ENCODE measurements around the gene DDX39A. TPM values are rescaled to one million over a fixed set of nuclear protein-coding genes. Genes with fewer than 3 reads are reported as not detected.

Gene DDX39A
- total RNA-seq, 1 donor from 2014 or later = 81.8 TPM

- intact Hi-C loops (cut with DNase I) = no loop called here
- H3K27me3 ChIP-seq = no peaks in the 10 kb centered on the region
- H3K27ac ChIP-seq = no peak overlapping the region
- no peak for DNase-seq (ENCODE audit: extremely low spot score in 2 of 2)
- no peaks in the 10 kb centered on the region for H3K9me3 ChIP-seq
- TF ChIP-seq POLR2A (IDR thresholded peaks at IDR 0.05) (no peak), POLR2AphosphoS5 (IDR thresholded peaks at IDR 0.05; ENCODE audit: insufficient read depth in 1 of 2, low read depth in 1 of 2) (no peak), CTCF (IDR thresholded peaks at IDR 0.05) (no peak)
- no peaks in the 10 kb centered on the region for H3K4me1 ChIP-seq
- no peak overlapping the region for H3K4me3 ChIP-seq
- peaks cover 0 to 75% of the 10 kb centered on the region in 2 donors for H3K36me3 ChIP-seq
Measured at GRCh38 chr19:14449321-14449720, 30.2 kb upstream of the DDX39A start.

- intact Hi-C loops (cut with DNase I) = no loop called here
- TF ChIP-seq POLR2A (IDR thresholded peaks at IDR 0.05) (no peak), POLR2AphosphoS5 (IDR thresholded peaks at IDR 0.05; ENCODE audit: insufficient read depth in 1 of 2, low read depth in 1 of 2) (no peak), CTCF (IDR thresholded peaks at IDR 0.05) (no peak)
- Histone ChIP-seq H3K4me3 (no peak overlapping the region), H3K36me3 (peaks cover 3 to 82% of the 10 kb centered on the region in 2 donors), H3K9me3 (no peaks in the 10 kb centered on the region), H3K27ac (no peak overlapping the region), H3K4me1 (no peaks in the 10 kb centered on the region), H3K27me3 (no peaks in the 10 kb centered on the region)
- DNase-seq (ENCODE audit: extremely low spot score in 2 of 2) = no peak
Measured at GRCh38 chr19:14446336-14447036, 27.3 kb upstream of the DDX39A start.

- Histone ChIP-seq H3K36me3 (peaks cover 3 to 66% of the 10 kb centered on the region in 2 donors), H3K27ac (no peak overlapping the region), H3K4me3 (no peak overlapping the region), H3K9me3 (no peaks in the 10 kb centered on the region), H3K27me3 (no peaks in the 10 kb centered on the region), H3K4me1 (peaks cover 9% of the 10 kb centered on the region)
- intact Hi-C loops (cut with DNase I) = no loop called here
- DNase-seq (ENCODE audit: extremely low spot score in 2 of 2) = no peak
- TF ChIP-seq POLR2A (IDR thresholded peaks at IDR 0.05) (no peak), POLR2AphosphoS5 (IDR thresholded peaks at IDR 0.05; ENCODE audit: insufficient read depth in 1 of 2, low read depth in 1 of 2) (no peak), CTCF (IDR thresholded peaks at IDR 0.05) (no peak)
Measured at GRCh38 chr19:14443632-14444216, 24.6 kb upstream of the DDX39A start.

- TF ChIP-seq CTCF (IDR thresholded peaks at IDR 0.05) (no peak), POLR2AphosphoS5 (IDR thresholded peaks at IDR 0.05; ENCODE audit: insufficient read depth in 1 of 2, low read depth in 1 of 2) (no peak), POLR2A (IDR thresholded peaks at IDR 0.05) (no peak)
- intact Hi-C loops (cut with DNase I) = no loop called here
- no peaks in the 10 kb centered on the region for H3K9me3 ChIP-seq
- no peaks in the 10 kb centered on the region for H3K27me3 ChIP-seq
- peaks cover 3 to 62% of the 10 kb centered on the region in 2 donors for H3K36me3 ChIP-seq
- DNase-seq (ENCODE audit: extremely low spot score in 2 of 2) = no peak
- H3K4me3 ChIP-seq = no peak overlapping the region
- H3K4me1 ChIP-seq = peaks cover 13% of the 10 kb centered on the region
- no peak overlapping the region for H3K27ac ChIP-seq
Measured at GRCh38 chr19:14442891-14443631, 23.9 kb upstream of the DDX39A start.

All from vagina (tissue), 2 donors.